ENCODE results near the gene TOMM22.

TOMM22 gene

DNA sequence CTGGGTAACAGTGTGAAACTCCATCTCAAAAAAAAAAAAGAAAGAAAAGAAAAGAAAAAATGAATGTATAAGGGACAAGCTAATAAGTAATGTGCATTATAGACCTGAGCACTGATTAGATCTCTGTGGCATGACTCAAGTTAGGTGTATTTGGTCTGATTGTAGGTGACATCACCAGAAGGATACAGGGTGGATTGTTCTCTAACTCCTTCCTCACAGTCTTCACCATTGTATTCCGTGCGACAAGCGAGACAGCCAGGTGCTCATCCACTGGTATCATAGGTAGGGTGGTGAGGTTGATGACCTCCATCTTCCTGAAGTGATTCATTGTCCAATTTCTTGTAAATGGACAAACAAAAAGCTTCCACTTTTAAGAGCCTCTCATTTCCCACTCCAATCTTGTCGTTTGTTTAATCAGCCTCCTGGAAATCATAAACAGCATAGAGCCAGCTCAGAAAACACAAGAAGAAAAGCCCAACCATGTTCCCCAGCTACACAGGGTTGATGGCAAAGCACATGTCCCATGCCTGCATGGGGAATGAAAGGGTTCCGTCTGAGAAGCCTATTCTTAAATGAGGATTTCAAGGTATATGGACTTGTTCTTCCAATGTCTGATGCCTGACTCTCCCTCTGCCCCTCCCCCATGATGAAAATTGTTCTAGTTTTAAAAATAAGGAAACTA is 31.8 kb upstream of the TOMM22 start:
- TF ChIP-seq, protein P1, sequence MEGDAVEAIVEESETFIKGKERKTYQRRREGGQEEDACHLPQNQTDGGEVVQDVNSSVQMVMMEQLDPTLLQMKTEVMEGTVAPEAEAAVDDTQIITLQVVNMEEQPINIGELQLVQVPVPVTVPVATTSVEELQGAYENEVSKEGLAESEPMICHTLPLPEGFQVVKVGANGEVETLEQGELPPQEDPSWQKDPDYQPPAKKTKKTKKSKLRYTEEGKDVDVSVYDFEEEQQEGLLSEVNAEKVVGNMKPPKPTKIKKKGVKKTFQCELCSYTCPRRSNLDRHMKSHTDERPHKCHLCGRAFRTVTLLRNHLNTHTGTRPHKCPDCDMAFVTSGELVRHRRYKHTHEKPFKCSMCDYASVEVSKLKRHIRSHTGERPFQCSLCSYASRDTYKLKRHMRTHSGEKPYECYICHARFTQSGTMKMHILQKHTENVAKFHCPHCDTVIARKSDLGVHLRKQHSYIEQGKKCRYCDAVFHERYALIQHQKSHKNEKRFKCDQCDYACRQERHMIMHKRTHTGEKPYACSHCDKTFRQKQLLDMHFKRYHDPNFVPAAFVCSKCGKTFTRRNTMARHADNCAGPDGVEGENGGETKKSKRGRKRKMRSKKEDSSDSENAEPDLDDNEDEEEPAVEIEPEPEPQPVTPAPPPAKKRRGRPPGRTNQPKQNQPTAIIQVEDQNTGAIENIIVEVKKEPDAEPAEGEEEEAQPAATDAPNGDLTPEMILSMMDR (IDR thresholded peaks at IDR 0.05; ENCODE audit: extremely low read depth, insufficient read depth, missing control alignments): no peak
- DNase-seq (ENCODE audit: low spot score): no peak
- in situ Hi-C loops (cut with MboI; ENCODE audit: low pct_unique_long_range_greater_than_20kb, low sequenced_read_pairs, unreplicated experiment): no loop called here

DNA sequence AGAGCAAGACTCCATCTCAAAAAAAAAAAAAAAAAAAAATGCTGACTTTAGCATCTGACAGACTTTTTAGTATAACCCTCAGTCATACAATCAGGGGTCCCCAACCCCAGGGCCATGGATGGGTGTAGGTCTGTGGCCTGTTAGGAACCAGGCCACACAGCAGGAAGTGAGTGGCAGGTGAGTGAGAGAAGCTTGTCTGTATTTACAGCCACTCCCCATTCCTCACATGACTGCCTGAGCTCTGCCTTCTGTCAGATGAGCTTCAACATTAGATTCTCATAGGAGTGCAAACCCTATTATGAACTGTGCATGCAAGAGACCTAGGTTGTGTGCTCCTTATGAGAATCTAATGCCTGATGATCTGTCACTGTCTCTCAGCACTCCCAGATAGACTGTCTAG is 28.9 kb upstream of the TOMM22 start:
- in situ Hi-C loops (cut with MboI; ENCODE audit: low pct_unique_long_range_greater_than_20kb, low sequenced_read_pairs, unreplicated experiment): no loop called here

DNA sequence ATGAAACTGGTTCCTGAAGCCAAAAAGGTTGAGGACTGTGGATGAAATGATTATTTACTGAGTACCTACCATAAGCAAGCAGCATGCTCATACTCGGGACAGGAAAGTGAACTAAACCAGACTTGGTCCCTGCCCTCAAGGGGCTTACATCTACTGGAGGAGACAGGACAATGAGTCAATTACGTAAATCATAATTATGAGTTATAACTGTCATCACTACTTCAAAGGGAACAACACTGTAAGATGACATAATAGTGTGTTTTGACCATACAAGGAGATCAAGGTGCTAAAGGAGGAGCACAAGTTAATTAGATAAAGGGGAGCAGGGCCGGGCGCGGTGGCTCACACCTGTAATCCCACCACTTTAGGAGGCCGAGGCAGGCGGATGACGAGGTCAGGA is 28.0 kb upstream of the TOMM22 start:
- TF ChIP-seq, protein P1 (IDR thresholded peaks at IDR 0.05; ENCODE audit: extremely low read depth, insufficient read depth, missing control alignments): no peak
- in situ Hi-C loops (cut with MboI; ENCODE audit: low pct_unique_long_range_greater_than_20kb, low sequenced_read_pairs, unreplicated experiment): no loop called here
- DNase-seq (ENCODE audit: low spot score): no peak

More for the DNA sequence above, 28.9 kb upstream of the TOMM22 start:
- TF ChIP-seq, protein P1 (IDR thresholded peaks at IDR 0.05; ENCODE audit: extremely low read depth, insufficient read depth, missing control alignments): no peak
- no peak for DNase-seq (ENCODE audit: low spot score)

DNA sequence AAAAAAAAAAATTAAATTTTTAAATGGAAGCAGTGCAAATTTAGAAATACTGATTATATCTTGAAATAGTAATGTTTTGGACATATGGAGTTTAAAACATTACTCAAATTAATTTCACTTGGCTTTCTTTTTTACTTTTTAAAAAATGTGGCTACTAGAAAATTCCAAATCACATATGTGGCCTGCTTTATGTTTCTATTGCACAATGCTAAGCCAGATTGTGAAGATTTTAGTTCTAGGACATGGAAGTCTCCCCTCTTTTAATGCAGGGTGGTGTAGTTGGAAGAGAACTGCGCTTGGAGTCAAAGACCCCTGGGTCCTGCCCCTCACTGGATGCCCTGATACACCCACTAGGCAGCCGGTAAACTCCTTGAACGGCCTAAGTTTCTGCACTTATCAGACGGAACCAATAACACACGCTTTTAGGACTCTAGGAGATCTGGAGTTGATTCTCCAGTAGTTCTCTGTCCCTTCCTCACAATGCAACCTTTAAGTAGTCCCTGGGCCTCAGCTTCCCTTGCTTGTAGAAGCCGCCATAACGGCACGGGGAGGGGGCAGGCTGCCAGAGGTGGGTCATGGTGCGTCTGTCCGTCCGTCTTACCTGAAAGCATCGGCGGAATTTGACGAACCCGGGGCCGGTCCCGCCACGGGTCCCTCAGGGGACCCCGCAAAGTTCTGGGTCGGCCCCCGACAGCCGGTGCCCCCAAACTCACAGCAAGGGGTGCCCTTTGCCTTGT is 26.1 kb upstream of the TOMM22 start:
- in situ Hi-C loops (cut with MboI; ENCODE audit: low pct_unique_long_range_greater_than_20kb, low sequenced_read_pairs, unreplicated experiment): no loop called here
- no peak for DNase-seq (ENCODE audit: low spot score)
- TF ChIP-seq, protein P1 (IDR thresholded peaks at IDR 0.05; ENCODE audit: extremely low read depth, insufficient read depth, missing control alignments): no peak

DNA sequence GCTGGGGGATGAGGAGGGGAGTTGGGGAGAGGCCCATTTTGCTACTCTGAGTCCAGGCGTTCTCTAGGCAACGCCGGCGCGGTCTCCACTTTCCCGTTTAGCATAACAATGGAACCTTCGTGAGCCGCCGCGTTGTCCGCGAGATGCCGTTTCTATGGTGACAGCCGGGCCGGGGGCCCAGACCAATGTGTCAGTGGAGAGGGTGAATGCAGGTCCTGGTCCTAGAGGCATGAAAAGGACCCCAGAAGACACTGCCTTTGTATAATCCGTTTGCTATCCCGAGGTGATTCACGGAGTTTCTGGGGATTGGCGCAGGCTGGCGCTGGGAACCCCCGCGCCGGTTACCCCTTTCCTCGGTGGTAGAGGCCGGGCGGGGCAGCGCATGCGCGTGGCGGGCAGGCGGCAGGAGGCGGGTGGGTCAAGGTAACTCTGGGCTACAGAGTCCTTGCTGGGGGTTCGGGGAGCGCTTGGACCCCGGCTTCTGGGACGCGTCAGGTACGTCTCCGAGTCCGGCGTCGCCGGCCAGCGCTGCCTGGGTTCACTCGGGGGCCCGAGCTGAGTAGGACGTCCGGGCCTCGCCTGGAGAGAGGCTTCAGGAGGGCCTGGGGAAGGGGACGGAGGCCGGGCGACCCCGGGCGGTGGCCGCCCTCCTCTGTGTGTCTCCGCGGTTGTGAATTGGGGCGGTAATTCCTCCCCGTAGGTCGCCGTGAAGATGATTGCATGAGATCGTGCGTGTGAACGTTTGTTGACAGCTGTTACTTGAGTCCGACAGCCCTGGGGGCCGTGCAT is 25.3 kb upstream of the TOMM22 start, which contains the start of the genes CBY1 and FAM227A:
Gene CBY1 (plus strand): TSS at position 383 of the 789 bp plus-strand sequence. CDS start 11,417 bp downstream, outside the sequence.
Gene FAM227A (minus strand): TSS at position 137 of the 789 bp plus-strand sequence. CDS start 6,224 bp downstream, outside the sequence.
- in situ Hi-C loops (cut with MboI; ENCODE audit: low pct_unique_long_range_greater_than_20kb, low sequenced_read_pairs, unreplicated experiment): no loop called here
- DNase-seq (ENCODE audit: low spot score): peak; percentile 95
- TF ChIP-seq, protein P1 (IDR thresholded peaks at IDR 0.05; ENCODE audit: extremely low read depth, insufficient read depth, missing control alignments): peak; percentile 1

Data from GM13977 (cell line).